GM12873 (cell line): Measurements from ENCODE around the gene SUDS3.

Experiments
- TF ChIP-seq, protein P1 (sequence below): IDR thresholded peaks from 2 replicates; pipeline ENCODE4 v1.5.1; 2012; ENCODE audit warnings: low read depth, mild to moderate bottlenecking, moderate library complexity, low read length, control low read depth; ENCODE audit not compliant: insufficient read depth; ENCODE audit errors: missing control alignments

Gene SUDS3

GRCh38 chr12:118334939-118335567 lies 41.3 kb upstream of the SUDS3 start:
- TF ChIP-seq, protein P1, sequence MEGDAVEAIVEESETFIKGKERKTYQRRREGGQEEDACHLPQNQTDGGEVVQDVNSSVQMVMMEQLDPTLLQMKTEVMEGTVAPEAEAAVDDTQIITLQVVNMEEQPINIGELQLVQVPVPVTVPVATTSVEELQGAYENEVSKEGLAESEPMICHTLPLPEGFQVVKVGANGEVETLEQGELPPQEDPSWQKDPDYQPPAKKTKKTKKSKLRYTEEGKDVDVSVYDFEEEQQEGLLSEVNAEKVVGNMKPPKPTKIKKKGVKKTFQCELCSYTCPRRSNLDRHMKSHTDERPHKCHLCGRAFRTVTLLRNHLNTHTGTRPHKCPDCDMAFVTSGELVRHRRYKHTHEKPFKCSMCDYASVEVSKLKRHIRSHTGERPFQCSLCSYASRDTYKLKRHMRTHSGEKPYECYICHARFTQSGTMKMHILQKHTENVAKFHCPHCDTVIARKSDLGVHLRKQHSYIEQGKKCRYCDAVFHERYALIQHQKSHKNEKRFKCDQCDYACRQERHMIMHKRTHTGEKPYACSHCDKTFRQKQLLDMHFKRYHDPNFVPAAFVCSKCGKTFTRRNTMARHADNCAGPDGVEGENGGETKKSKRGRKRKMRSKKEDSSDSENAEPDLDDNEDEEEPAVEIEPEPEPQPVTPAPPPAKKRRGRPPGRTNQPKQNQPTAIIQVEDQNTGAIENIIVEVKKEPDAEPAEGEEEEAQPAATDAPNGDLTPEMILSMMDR: no peak

- TF ChIP-seq, protein P1: no peak
Measured at GRCh38 chr12:118336123-118336522, 40.2 kb upstream of the SUDS3 start.

- TF ChIP-seq, protein P1: no peak
Measured at GRCh38 chr12:118337194-118337838, 39.0 kb upstream of the SUDS3 start.

GRCh38 chr12:118342090-118342489 lies 34.3 kb upstream of the SUDS3 start:
- TF ChIP-seq, protein P1: no peak

DNA sequence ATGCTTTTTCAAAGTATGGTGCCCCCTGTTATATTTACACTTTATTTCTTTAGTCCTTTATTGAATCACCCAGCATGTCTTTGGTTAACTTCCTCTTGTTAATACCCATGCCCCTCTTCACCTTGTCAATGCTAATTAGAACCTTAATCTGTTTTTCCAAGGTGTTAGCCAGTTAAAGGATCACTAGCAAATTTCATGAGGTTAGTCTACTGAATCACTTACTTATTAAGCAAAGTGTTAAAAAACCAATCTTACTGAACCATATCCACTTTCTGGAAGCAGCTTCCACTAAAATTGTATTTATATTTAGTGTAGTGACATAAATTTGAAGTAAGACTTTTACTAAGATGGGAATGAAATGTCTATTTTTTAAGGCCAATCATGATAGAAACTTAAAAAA lies 31.5 kb upstream of the SUDS3 start:
- TF ChIP-seq, protein P1: no peak

- TF ChIP-seq, protein P1: no peak
Measured at GRCh38 chr12:118345355-118345754, 31.0 kb upstream of the SUDS3 start.

DNA sequence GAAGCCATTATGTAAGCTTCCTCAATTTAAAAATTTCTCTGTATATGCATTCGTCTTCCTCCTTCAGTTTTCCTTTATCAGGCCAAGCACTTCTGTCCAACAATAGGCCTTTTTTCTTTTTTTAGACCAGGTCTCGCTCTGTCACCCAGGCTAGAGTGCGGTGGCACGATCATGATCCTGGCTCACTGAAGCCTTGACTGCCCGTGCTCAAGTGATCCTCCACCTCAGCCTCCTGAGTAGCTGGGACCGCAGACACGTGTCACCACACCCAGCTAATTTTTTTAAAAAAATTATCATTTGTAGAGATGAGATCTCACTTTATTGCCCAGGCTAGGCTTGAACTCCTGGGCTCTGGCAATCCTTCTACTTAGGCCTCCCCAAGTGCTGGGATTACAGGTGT lies 29.5 kb upstream of the SUDS3 start:
- TF ChIP-seq, protein P1: no peak
